ENCODE measurements around the gene B4GALT6.

B4GALT6 gene

GRCh38 chr18:31612124-31612523 lies 72.3 kb downstream of the B4GALT6 start:
- FAIRE-seq (no peak), DNase-seq (ENCODE audit: insufficient read length, low spot score) (no peak)
- no peak for TF ChIP-seq SPI1 (IDR thresholded peaks at IDR 0.05; ENCODE audit: low read depth, low read length)
- TF ChIP-seq POLR2A (IDR thresholded peaks at IDR 0.05; ENCODE audit: low read depth, low read length): no peak
- TF ChIP-seq POLR2AphosphoS5 (IDR thresholded peaks at IDR 0.05; ENCODE audit: low read depth, low read length): no peak
- no peak for TF ChIP-seq POU2F2 (IDR thresholded peaks at IDR 0.05; ENCODE audit: low read depth, low read length)
- no peak for TF ChIP-seq PAX5 (IDR thresholded peaks at IDR 0.05; ENCODE audit: insufficient read depth, low read length, severe bottlenecking)
- TF ChIP-seq TAF1 (IDR thresholded peaks at IDR 0.05; ENCODE audit: low read depth, low read length): no peak

- no peak for TF ChIP-seq POLR2AphosphoS5 (IDR thresholded peaks at IDR 0.05; ENCODE audit: low read depth, low read length)
- no peak for TF ChIP-seq PAX5 (IDR thresholded peaks at IDR 0.05; ENCODE audit: insufficient read depth, low read length, severe bottlenecking)
- no peak for TF ChIP-seq TAF1 (IDR thresholded peaks at IDR 0.05; ENCODE audit: low read depth, low read length)
- TF ChIP-seq POLR2A (IDR thresholded peaks at IDR 0.05; ENCODE audit: low read depth, low read length): no peak
- FAIRE-seq: no peak
- DNase-seq (ENCODE audit: insufficient read length, low spot score): no peak
Observed at GRCh38 chr18:31611511-31611910, 72.9 kb downstream of the B4GALT6 start.

GRCh38 chr18:31610286-31611205 lies 73.8 kb downstream of the B4GALT6 start:
- no peak for TF ChIP-seq SPI1 (IDR thresholded peaks at IDR 0.05; ENCODE audit: low read depth, low read length)
- TF ChIP-seq PAX5 (IDR thresholded peaks at IDR 0.05; ENCODE audit: insufficient read depth, low read length, severe bottlenecking): no peak
- no peak for TF ChIP-seq POU2F2 (IDR thresholded peaks at IDR 0.05; ENCODE audit: low read depth, low read length)
- TF ChIP-seq POLR2AphosphoS5 (IDR thresholded peaks at IDR 0.05; ENCODE audit: low read depth, low read length): no peak
- TF ChIP-seq TAF1 (IDR thresholded peaks at IDR 0.05; ENCODE audit: low read depth, low read length): no peak
- TF ChIP-seq POLR2A (IDR thresholded peaks at IDR 0.05; ENCODE audit: low read depth, low read length): no peak
- peak; percentile 55 for FAIRE-seq
- no peak for DNase-seq (ENCODE audit: insufficient read length, low spot score)

GRCh38 chr18:31609886-31610285 lies 74.5 kb downstream of the B4GALT6 start:
- FAIRE-seq (peak; percentile 48), DNase-seq (ENCODE audit: insufficient read length, low spot score) (no peak)
- TF ChIP-seq POLR2A (IDR thresholded peaks at IDR 0.05; ENCODE audit: low read depth, low read length) (no peak), POU2F2 (IDR thresholded peaks at IDR 0.05; ENCODE audit: low read depth, low read length) (no peak), PAX5 (IDR thresholded peaks at IDR 0.05; ENCODE audit: insufficient read depth, low read length, severe bottlenecking) (no peak), POLR2AphosphoS5 (IDR thresholded peaks at IDR 0.05; ENCODE audit: low read depth, low read length) (no peak), SPI1 (IDR thresholded peaks at IDR 0.05; ENCODE audit: low read depth, low read length) (no peak), TAF1 (IDR thresholded peaks at IDR 0.05; ENCODE audit: low read depth, low read length) (no peak)

GRCh38 chr18:31607384-31607783 lies 77.0 kb downstream of the B4GALT6 start:
- no peak for DNase-seq (ENCODE audit: insufficient read length, low spot score)
- no peak for FAIRE-seq
- TF ChIP-seq POU2F2 (IDR thresholded peaks at IDR 0.05; ENCODE audit: low read depth, low read length) (no peak), POLR2AphosphoS5 (IDR thresholded peaks at IDR 0.05; ENCODE audit: low read depth, low read length) (no peak), TAF1 (IDR thresholded peaks at IDR 0.05; ENCODE audit: low read depth, low read length) (no peak), SPI1 (IDR thresholded peaks at IDR 0.05; ENCODE audit: low read depth, low read length) (no peak), POLR2A (IDR thresholded peaks at IDR 0.05; ENCODE audit: low read depth, low read length) (no peak), PAX5 (IDR thresholded peaks at IDR 0.05; ENCODE audit: insufficient read depth, low read length, severe bottlenecking) (no peak)

- DNase-seq (ENCODE audit: insufficient read length, low spot score) (no peak), FAIRE-seq (no peak)
- TF ChIP-seq SPI1 (IDR thresholded peaks at IDR 0.05; ENCODE audit: low read depth, low read length) (no peak), PAX5 (IDR thresholded peaks at IDR 0.05; ENCODE audit: insufficient read depth, low read length, severe bottlenecking) (no peak), TAF1 (IDR thresholded peaks at IDR 0.05; ENCODE audit: low read depth, low read length) (no peak), POLR2AphosphoS5 (IDR thresholded peaks at IDR 0.05; ENCODE audit: low read depth, low read length) (no peak), POLR2A (IDR thresholded peaks at IDR 0.05; ENCODE audit: low read depth, low read length) (no peak), POU2F2 (IDR thresholded peaks at IDR 0.05; ENCODE audit: low read depth, low read length) (no peak)
Observed at GRCh38 chr18:31606265-31606664, 78.1 kb downstream of the B4GALT6 start.

- TF ChIP-seq POLR2AphosphoS5 (IDR thresholded peaks at IDR 0.05; ENCODE audit: low read depth, low read length): no peak
- no peak for FAIRE-seq
- DNase-seq (ENCODE audit: insufficient read length, low spot score): no peak
Observed at GRCh38 chr18:31603315-31603714, 81.1 kb downstream of the B4GALT6 start.

- FAIRE-seq: no peak
- no peak for DNase-seq (ENCODE audit: insufficient read length, low spot score)
- TF ChIP-seq TAF1 (IDR thresholded peaks at IDR 0.05; ENCODE audit: low read depth, low read length) (no peak), POLR2AphosphoS5 (IDR thresholded peaks at IDR 0.05; ENCODE audit: low read depth, low read length) (no peak), POLR2A (IDR thresholded peaks at IDR 0.05; ENCODE audit: low read depth, low read length) (no peak), POU2F2 (IDR thresholded peaks at IDR 0.05; ENCODE audit: low read depth, low read length) (no peak), SPI1 (IDR thresholded peaks at IDR 0.05; ENCODE audit: low read depth, low read length) (no peak), PAX5 (IDR thresholded peaks at IDR 0.05; ENCODE audit: insufficient read depth, low read length, severe bottlenecking) (no peak)
Observed at GRCh38 chr18:31598021-31598805, 86.2 kb downstream of the B4GALT6 start.

GRCh38 chr18:31596081-31596872 lies 88.1 kb downstream of the B4GALT6 start:
- FAIRE-seq (no peak), DNase-seq (ENCODE audit: insufficient read length, low spot score) (no peak)
- TF ChIP-seq SPI1 (IDR thresholded peaks at IDR 0.05; ENCODE audit: low read depth, low read length) (no peak), POLR2A (IDR thresholded peaks at IDR 0.05; ENCODE audit: low read depth, low read length) (no peak), POLR2AphosphoS5 (IDR thresholded peaks at IDR 0.05; ENCODE audit: low read depth, low read length) (no peak)

All from GM12891 (cell line).